Non-pigmented ciliary epithelial cell (primary cell): Measurements from ENCODE around the gene NKAIN2.
"Not testable (repeated sequence)": the region's sequence is repeated elsewhere in the genome, so short reads cannot be mapped to it uniquely, and the experiment has no call there.

Source experiments
- DNase-seq: peaks from one replicate; pipeline ENCODE4 v3.0.0-alpha.2; 2010; ENCODE audit warnings: low read depth

The NKAIN2 gene

GRCh38 chr6:124334359-124334758 is 530.7 kb downstream of the NKAIN2 start:
- no peak for DNase-seq

GRCh38 chr6:124339610-124340334 is 536.1 kb downstream of the NKAIN2 start:
- DNase-seq = no peak

- not testable (repeated sequence) for DNase-seq
These were observed 544.7 kb downstream of the NKAIN2 start for GRCh38 chr6:124348339-124348738.

- DNase-seq = no peak
These were observed 551.5 kb downstream of the NKAIN2 start for GRCh38 chr6:124355146-124355545.

- DNase-seq = no peak
These were observed 552.7 kb downstream of the NKAIN2 start for GRCh38 chr6:124356276-124356810.

- DNase-seq = no peak
These were observed 553.1 kb downstream of the NKAIN2 start for GRCh38 chr6:124356811-124357210.

GRCh38 chr6:124368131-124368530 is 564.5 kb downstream of the NKAIN2 start:
- no peak for DNase-seq

GRCh38 chr6:124371974-124372475 is 568.4 kb downstream of the NKAIN2 start:
- DNase-seq = no peak

- no peak for DNase-seq
These were observed 569.7 kb downstream of the NKAIN2 start for GRCh38 chr6:124373386-124373785.

GRCh38 chr6:124389127-124389526 is 585.5 kb downstream of the NKAIN2 start:
- DNase-seq = no peak

- DNase-seq = no peak
These were observed 589.9 kb downstream of the NKAIN2 start for GRCh38 chr6:124393536-124393935.

- no peak for DNase-seq
These were observed 592.7 kb downstream of the NKAIN2 start for GRCh38 chr6:124396361-124396760.

GRCh38 chr6:124400261-124400999 is 596.8 kb downstream of the NKAIN2 start:
- no peak for DNase-seq

GRCh38 chr6:124410425-124410824 is 606.8 kb downstream of the NKAIN2 start:
- not testable (repeated sequence) for DNase-seq

GRCh38 chr6:124412657-124413056 is 609.0 kb downstream of the NKAIN2 start:
- DNase-seq = not testable (repeated sequence)

GRCh38 chr6:124420116-124420840 is 616.6 kb downstream of the NKAIN2 start:
- DNase-seq = no peak

GRCh38 chr6:124423621-124424020 is 620.0 kb downstream of the NKAIN2 start:
- no peak for DNase-seq

- DNase-seq = no peak
These were observed 627.2 kb downstream of the NKAIN2 start for GRCh38 chr6:124430740-124431318.

- no peak for DNase-seq
These were observed 629.0 kb downstream of the NKAIN2 start for GRCh38 chr6:124432620-124433019.

- DNase-seq = no peak
These were observed 629.9 kb downstream of the NKAIN2 start for GRCh38 chr6:124433387-124434160.

GRCh38 chr6:124434421-124434820 is 630.8 kb downstream of the NKAIN2 start:
- DNase-seq = no peak
